HEK293 (cell line): ENCODE results near the gene HOXA3.

Experiments
- AEBP2 ChIP-seq: fragments of 450-650 bp; formaldehyde crosslinking; IDR thresholded peaks from 2 replicates; pipeline ENCODE4 v1.5.1; 2016; ENCODE audit warnings: missing biosample characterization, missing genetic modification characterization, borderline replicate concordance
- HIC1 ChIP-seq: fragments of 450-650 bp; formaldehyde crosslinking; IDR thresholded peaks from 2 replicates; pipeline ENCODE4 v1.5.1; 2016; ENCODE audit warnings: missing biosample characterization, missing genetic modification characterization
- HOXD13 ChIP-seq: sonication (generic); formaldehyde crosslinking; IDR thresholded peaks from 2 replicates; pipeline ENCODE4 v1.8.0; 2022; ENCODE audit warnings: missing genetic modification reagents, borderline replicate concordance
- IKZF3 ChIP-seq: fragments of 450-650 bp; IDR thresholded peaks from 2 replicates; pipeline ENCODE4 v1.5.0; 2018; ENCODE audit warnings: missing biosample characterization, mild to moderate bottlenecking, missing genetic modification characterization, moderate library complexity
- KLF1 ChIP-seq: fragments of 450-650 bp; formaldehyde crosslinking; IDR thresholded peaks from 2 replicates; pipeline ENCODE4 v1.5.1; 2016; ENCODE audit warnings: missing biosample characterization, missing genetic modification characterization
- KLF7 ChIP-seq: fragments of 450-650 bp; formaldehyde crosslinking; IDR thresholded peaks from 2 replicates; pipeline ENCODE4 v1.5.1; 2016; ENCODE audit warnings: missing biosample characterization, missing genetic modification characterization, borderline replicate concordance
- PRDM2 ChIP-seq: fragments of 450-650 bp; formaldehyde crosslinking; IDR thresholded peaks from 2 replicates; pipeline ENCODE4 v1.5.1; 2016; ENCODE audit warnings: missing biosample characterization, missing genetic modification characterization, borderline replicate concordance
- SALL2 ChIP-seq: fragments of 450-650 bp; formaldehyde crosslinking; IDR thresholded peaks from 2 replicates; pipeline ENCODE4 v1.5.0; 2017; ENCODE audit warnings: missing biosample characterization, mild to moderate bottlenecking, missing genetic modification characterization, borderline replicate concordance
- SP7 ChIP-seq: fragments of 450-650 bp; formaldehyde crosslinking; IDR thresholded peaks from 2 replicates; pipeline ENCODE4 v1.5.1; 2016; ENCODE audit warnings: missing biosample characterization, missing genetic modification characterization
- TRIM28 ChIP-seq: IDR thresholded peaks from 2 replicates; pipeline ENCODE4 v1.6.1; 2011; ENCODE audit warnings: low read length, control low read depth, borderline replicate concordance
- ZNF10 ChIP-seq: fragments of 450-650 bp; formaldehyde crosslinking; IDR thresholded peaks from 2 replicates; pipeline ENCODE4 v1.5.1; 2017; ENCODE audit warnings: missing biosample characterization, missing genetic modification characterization
- ZNF112 ChIP-seq: fragments of 450-650 bp; formaldehyde crosslinking; IDR thresholded peaks from 2 replicates; pipeline ENCODE4 v1.5.0; 2017; ENCODE audit warnings: missing biosample characterization, missing genetic modification characterization
- ZNF211 ChIP-seq: fragments of 450-650 bp; formaldehyde crosslinking; IDR thresholded peaks from 2 replicates; pipeline ENCODE4 v1.5.1; 2016; ENCODE audit warnings: low read depth, missing biosample characterization, missing genetic modification characterization
- ZNF223 ChIP-seq: fragments of 450-650 bp; formaldehyde crosslinking; IDR thresholded peaks from 2 replicates; pipeline ENCODE4 v1.5.1; 2016; ENCODE audit warnings: missing biosample characterization, missing genetic modification characterization
- ZNF26 ChIP-seq: fragments of 450-650 bp; formaldehyde crosslinking; IDR thresholded peaks from 2 replicates; pipeline ENCODE4 v1.5.1; 2016; ENCODE audit warnings: missing biosample characterization, missing genetic modification characterization
- ZNF292 ChIP-seq: fragments of 450-650 bp; formaldehyde crosslinking; IDR thresholded peaks from 2 replicates; pipeline ENCODE4 v1.5.1; 2016; ENCODE audit warnings: low read depth, missing biosample characterization, missing genetic modification characterization, borderline replicate concordance
- ZNF311 ChIP-seq: fragments of 450-650 bp; formaldehyde crosslinking; IDR thresholded peaks from 2 replicates; pipeline ENCODE4 v1.5.1; 2017; ENCODE audit warnings: missing biosample characterization, missing genetic modification characterization, borderline replicate concordance
- ZNF449 ChIP-seq: fragments of 450-650 bp; formaldehyde crosslinking; IDR thresholded peaks from 2 replicates; pipeline ENCODE4 v1.5.1; 2017; ENCODE audit warnings: missing biosample characterization, mild to moderate bottlenecking, missing genetic modification characterization, moderate library complexity
- ZNF48 ChIP-seq: fragments of 450-650 bp; formaldehyde crosslinking; IDR thresholded peaks from 2 replicates; pipeline ENCODE4 v1.5.1; 2016; ENCODE audit warnings: missing biosample characterization, missing genetic modification characterization
- ZNF530 ChIP-seq: fragments of 450-650 bp; formaldehyde crosslinking; IDR thresholded peaks from 2 replicates; pipeline ENCODE4 v1.5.1; 2016; ENCODE audit warnings: low read depth, missing biosample characterization, missing genetic modification characterization
- ZNF549 ChIP-seq: fragments of 450-650 bp; IDR thresholded peaks from 2 replicates; pipeline ENCODE4 v1.5.1; 2018; ENCODE audit warnings: missing biosample characterization, missing genetic modification characterization, mild to moderate bottlenecking, inconsistent platforms, moderate library complexity
- ZNF596 ChIP-seq: fragments of 450-650 bp; IDR thresholded peaks from 2 replicates; pipeline ENCODE4 v1.5.0; 2018; ENCODE audit warnings: missing biosample characterization, mild to moderate bottlenecking, missing genetic modification characterization, moderate library complexity
- ZNF610 ChIP-seq: fragments of 450-650 bp; formaldehyde crosslinking; IDR thresholded peaks from 2 replicates; pipeline ENCODE4 v1.5.1; 2016; ENCODE audit warnings: missing biosample characterization, missing genetic modification characterization, borderline replicate concordance
- ZNF692 ChIP-seq: fragments of 450-650 bp; formaldehyde crosslinking; IDR thresholded peaks from 2 replicates; pipeline ENCODE4 v1.5.1; 2016; ENCODE audit warnings: missing biosample characterization, missing genetic modification characterization

The HOXA3 gene

GRCh38 chr7:27172823-27173510, 20.6 kb upstream of the HOXA3 start (continued):
- TF ChIP-seq ZNF449 (tag by site-specific recombination) (peak; percentile 46; the same call in 1 of the 2 replicates), ZNF530 (no peak), ZNF112 (tag by site-specific recombination) (no peak), PRDM2 (no peak), ZNF223 (no peak), ZNF292 (no peak), KLF1 (no peak; the same call in none of the 2 replicates), TRIM28 (no peak), ZNF596 (tag by site-specific recombination) (peak; percentile 63; the same call in 1 of the 2 replicates), ZNF549 (tag by site-specific recombination) (no peak), ZNF48 (tag by site-specific recombination) (no peak), AEBP2 (tag by site-specific recombination) (no peak), HIC1 (tag by site-specific recombination) (peak; percentile 40; the same call in 1 of the 2 replicates), ZNF610 (tag by site-specific recombination) (no peak), SP7 (tag by site-specific recombination) (peak; percentile 67), ZNF26 (tag by site-specific recombination) (no peak), SALL2 (no peak), HOXD13 (CRISPR knock-in tag) (peak; percentile 86; the same call in 1 of the 2 replicates), ZNF10 (tag by site-specific recombination) (no peak), ZNF211 (tag by site-specific recombination) (no peak), KLF7 (peak; percentile 68; the same call in 1 of the 2 replicates), IKZF3 (peak; percentile 81), ZNF311 (tag by site-specific recombination) (no peak), ZNF692 (tag by site-specific recombination) (0 out of 2 replicates have a peak, but pooled peaks have one; percentile 32)
